GM23338 (cell line): ENCODE measurements around the gene CDC25C. TPM values are rescaled to one million over a fixed set of nuclear protein-coding genes. Genes with fewer than 3 reads are reported as not detected.
A peak's percentile ranks its signal among the peaks of the same experiment; 100 is the strongest.

ENCODE experiments used
- ATAC-seq: fragments of 200-7000 bp; cut with Tn5 transposase; 3 replicates; pipeline ENCODE4 v1.9.1; 2020
- DNase-seq: peaks from one replicate; pipeline ENCODE4 v3.0.0-alpha.2; 2015; ENCODE audit warnings: low spot score
- H2AFZ ChIP-seq: fragments of 200-600 bp; sonication (generic); 2 replicates; pipeline ENCODE4 v1.8.0; 2016; ENCODE audit warnings: antibody characterized with exemption, mild to moderate bottlenecking, moderate library complexity
- H3F3A ChIP-seq: fragments of 200-600 bp; sonication (generic); replicated peaks from 2 replicates; pipeline ENCODE4 v1.8.0; 2017; ENCODE audit warnings: antibody characterized with exemption, mixed run types, low read depth
- H3K27ac ChIP-seq: fragments of 200-600 bp; sonication (generic); 2 replicates; pipeline ENCODE4 v1.6.1; 2016; ENCODE audit warnings: low read depth
- H3K27me3 ChIP-seq: fragments of 200-600 bp; sonication (generic); 2 replicates; pipeline ENCODE4 v1.8.0; 2016; ENCODE audit warnings: mild to moderate bottlenecking, mixed run types, moderate library complexity; ENCODE audit not compliant: insufficient read depth
- H3K36me3 ChIP-seq: fragments of 200-600 bp; sonication (generic); 2 replicates; pipeline ENCODE4 v1.8.0; 2016; ENCODE audit warnings: mild to moderate bottlenecking; ENCODE audit not compliant: insufficient read depth
- H3K4me1 ChIP-seq: fragments of 200-600 bp; sonication (generic); 2 replicates; pipeline ENCODE4 v1.8.0; 2016; ENCODE audit warnings: mild to moderate bottlenecking, moderate library complexity; ENCODE audit not compliant: insufficient read depth
- H3K4me2 ChIP-seq: fragments of 200-600 bp; sonication (generic); 2 replicates; pipeline ENCODE4 v1.7.1; 2017; ENCODE audit warnings: mixed run types
- H3K4me3 ChIP-seq: fragments of 200-600 bp; sonication (generic); 2 replicates; pipeline ENCODE4 v1.6.1; 2016; ENCODE audit warnings: mixed run types
- H3K79me2 ChIP-seq: fragments of 200-600 bp; sonication (generic); replicated peaks from 2 replicates; pipeline ENCODE4 v1.8.0; 2017; ENCODE audit warnings: mild to moderate bottlenecking; ENCODE audit not compliant: insufficient read depth
- H3K9me2 ChIP-seq: fragments of 200-600 bp; sonication (generic); 2 replicates; pipeline ENCODE4 v1.8.0; 2017; ENCODE audit not compliant: insufficient read depth
- H4K20me1 ChIP-seq: fragments of 200-600 bp; sonication (generic); replicated peaks from 2 replicates; pipeline ENCODE4 v1.8.0; 2017; ENCODE audit warnings: mild to moderate bottlenecking; ENCODE audit not compliant: insufficient read depth
- H3K27ac Mint-ChIP-seq: 2 replicates; pipeline ENCODE4 v1.8.0; 2020; ENCODE audit warnings: inconsistent platforms, mild to moderate bottlenecking, moderate library complexity, mixed read lengths
- H3K27me3 Mint-ChIP-seq: 3 replicates; pipeline ENCODE4 v1.8.0; 2022; ENCODE audit warnings: low read depth, mild to moderate bottlenecking, moderate library complexity, mixed read lengths, inconsistent platforms; ENCODE audit not compliant: insufficient read depth, poor library complexity
- H3K36me3 Mint-ChIP-seq: 3 replicates; pipeline ENCODE4 v1.8.0; 2021; ENCODE audit warnings: low read depth, mild to moderate bottlenecking, inconsistent platforms, moderate library complexity, mixed read lengths
- H3K4me1 Mint-ChIP-seq: 3 replicates; pipeline ENCODE4 v1.8.0; 2020; ENCODE audit warnings: mild to moderate bottlenecking, inconsistent platforms, mixed read lengths
- H3K4me3 Mint-ChIP-seq: 3 replicates; pipeline ENCODE4 v1.8.0; 2021; ENCODE audit warnings: moderate library complexity, mild to moderate bottlenecking, inconsistent platforms, mixed read lengths
- H3K9me3 Mint-ChIP-seq: 3 replicates; pipeline ENCODE4 v1.8.0; 2020; ENCODE audit warnings: moderate library complexity, mild to moderate bottlenecking, inconsistent platforms, mixed read lengths
- CREB1 ChIP-seq: fragments of 250-450 bp; sonication (Bioruptor Pico); IDR thresholded peaks from 2 replicates; pipeline ENCODE4 v1.5.0; 2020; ENCODE audit warnings: low read depth, mild to moderate bottlenecking, moderate library complexity
- EZH2phosphoT487 ChIP-seq: fragments of 200-600 bp; sonication (generic); IDR thresholded peaks from one replicate; pipeline ENCODE4 v1.8.1; 2018; ENCODE audit warnings: antibody characterized with exemption; ENCODE audit not compliant: unreplicated experiment
- JUNB ChIP-seq: IDR thresholded peaks from one replicate; pipeline ENCODE4 v1.6.1; 2016; ENCODE audit warnings: antibody characterized with exemption; ENCODE audit not compliant: unreplicated experiment
- POLR2AphosphoS5 ChIP-seq: IDR thresholded peaks from 2 replicates; pipeline ENCODE4 v1.6.1; 2016; ENCODE audit warnings: antibody characterized with exemption, low read depth
- STAT1 ChIP-seq: IDR thresholded peaks from one replicate; pipeline ENCODE4 v1.6.1; 2016; ENCODE audit warnings: antibody characterized with exemption; ENCODE audit not compliant: unreplicated experiment
- ZNF462 ChIP-seq: fragments of 250-450 bp; sonication (Bioruptor Pico); IDR thresholded peaks from 2 replicates; pipeline ENCODE4 v1.5.0; 2020; ENCODE audit warnings: mild to moderate bottlenecking, moderate library complexity
- polyA plus RNA-seq: library from polyadenylated mRNA; unstranded; fragments of >200 nt; fragmentation: Nextera tagmentation; extraction: Ambion mirVana; gene quantifications from 2 replicates; pipeline ENCODE4 v1.2.1, GENCODE V29; 2016
- total RNA-seq: library from RNA; depleted of rRNA; stranded (reverse); fragments of >200 nt; shearing (Covaris generic); gene quantifications from 2 replicates; pipeline ENCODE4 v1.2.3, GENCODE V29; 2014
- TF ChIP-seq, protein P1 (sequence below): IDR thresholded peaks from 2 replicates; pipeline ENCODE4 v1.6.1; 2016; ENCODE audit warnings: antibody characterized with exemption

The CDC25C gene
- total and polyA plus RNA-seq, 2 experiments from 2014 or later = 20.9 to 25.6 TPM

DNA sequence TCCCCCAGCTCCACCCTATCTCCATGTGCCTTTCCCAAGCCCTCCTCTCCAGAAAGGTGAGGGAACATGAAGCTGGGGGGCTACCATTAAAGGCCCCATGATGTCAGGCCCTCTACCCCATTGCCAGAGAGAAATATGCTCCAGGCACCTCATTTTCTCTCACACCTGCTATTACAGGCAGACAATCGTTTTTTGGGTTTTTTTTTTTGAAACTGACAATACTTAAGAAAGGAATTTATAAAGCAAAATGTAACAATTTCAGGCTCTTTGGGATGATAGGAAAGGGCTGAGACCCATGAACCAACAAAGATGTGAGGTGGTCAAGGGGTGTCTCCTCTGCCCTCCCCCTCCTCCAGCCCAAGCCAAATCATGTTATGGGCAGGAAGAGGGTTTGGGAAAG, 55.7 kb downstream of the CDC25C start (continued):
- TF ChIP-seq EZH2phosphoT487 (no peak), CREB1 (CRISPR knock-in tag) (no peak), JUNB (no peak), POLR2AphosphoS5 (no peak)

- Histone ChIP-seq H3K4me1 (peaks cover 13% of the 10 kb centered on the region; the same call in 1 of the 2 replicates), H3K36me3 (no peaks in the 10 kb centered on the region), H3F3A (no peaks in the 10 kb centered on the region), H2AFZ (no peak overlapping the region), H3K4me3 (no peak overlapping the region), H3K4me2 (no peak overlapping the region), H4K20me1 (no peaks in the 10 kb centered on the region), H3K9me2 (no peaks in the 10 kb centered on the region), H3K27ac (no peak overlapping the region), H3K79me2 (no peaks in the 10 kb centered on the region), H3K27me3 (peaks cover 43% of the 10 kb centered on the region)
- TF ChIP-seq, protein P1, sequence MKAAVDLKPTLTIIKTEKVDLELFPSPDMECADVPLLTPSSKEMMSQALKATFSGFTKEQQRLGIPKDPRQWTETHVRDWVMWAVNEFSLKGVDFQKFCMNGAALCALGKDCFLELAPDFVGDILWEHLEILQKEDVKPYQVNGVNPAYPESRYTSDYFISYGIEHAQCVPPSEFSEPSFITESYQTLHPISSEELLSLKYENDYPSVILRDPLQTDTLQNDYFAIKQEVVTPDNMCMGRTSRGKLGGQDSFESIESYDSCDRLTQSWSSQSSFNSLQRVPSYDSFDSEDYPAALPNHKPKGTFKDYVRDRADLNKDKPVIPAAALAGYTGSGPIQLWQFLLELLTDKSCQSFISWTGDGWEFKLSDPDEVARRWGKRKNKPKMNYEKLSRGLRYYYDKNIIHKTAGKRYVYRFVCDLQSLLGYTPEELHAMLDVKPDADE = no peak
- TF ChIP-seq ZNF462 (CRISPR knock-in tag) (no peak), STAT1 (no peak)
- Mint-ChIP-seq H3K4me3 (peak overlapping the region; percentile 70; the same call in 1 of the 3 replicates), H3K4me1 (peaks cover 19% of the 10 kb centered on the region), H3K27ac (no peak overlapping the region), H3K27me3 (peaks cover 25% of the 10 kb centered on the region), H3K36me3 (no peaks in the 10 kb centered on the region), H3K9me3 (no peaks in the 10 kb centered on the region)
- ATAC-seq (no peak), DNase-seq (peak; percentile 22)
Measured at GRCh38 chr5:138275379-138275782, 56.2 kb downstream of the CDC25C start.
